GM12873 (cell line): ENCODE measurements around the gene CCDC124.

ENCODE experiments used
- CTCF ChIP-seq: IDR thresholded peaks from 2 replicates; pipeline ENCODE4 v1.5.1; 2012; ENCODE audit warnings: low read depth, mild to moderate bottlenecking, moderate library complexity, low read length, control low read depth; ENCODE audit not compliant: insufficient read depth; ENCODE audit errors: missing control alignments

CCDC124 gene

GRCh38 chr19:17948931-17949930, 16.4 kb downstream of the CCDC124 start:
- no peak for TF ChIP-seq CTCF

DNA sequence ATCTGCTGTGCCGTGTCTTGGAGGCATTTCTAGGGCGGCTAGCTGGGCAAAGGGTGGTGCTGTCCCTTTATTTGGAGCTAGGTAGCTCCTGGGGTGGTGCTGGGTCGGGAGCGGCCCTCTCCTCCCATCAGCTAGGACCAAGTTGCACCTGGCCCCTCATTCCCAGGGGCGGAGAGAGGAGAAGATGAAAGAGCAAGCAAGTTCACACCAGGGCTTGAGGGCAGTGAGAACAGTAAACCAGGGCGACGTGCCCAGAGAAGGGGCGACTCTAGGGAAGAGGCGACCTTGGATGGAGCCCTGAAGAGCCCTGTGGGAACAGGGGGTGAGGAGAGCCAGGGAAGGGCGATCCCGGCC, 17.1 kb downstream of the CCDC124 start:
- TF ChIP-seq CTCF = no peak

GRCh38 chr19:17950310-17951156, 17.7 kb downstream of the CCDC124 start:
- no peak for TF ChIP-seq CTCF

GRCh38 chr19:17951157-17951989, 18.6 kb downstream of the CCDC124 start:
- no peak for TF ChIP-seq CTCF

- no peak for TF ChIP-seq CTCF
Measured at GRCh38 chr19:17951990-17952976, 19.5 kb downstream of the CCDC124 start.

- no peak for TF ChIP-seq CTCF
Measured at GRCh38 chr19:17953316-17953801, 20.5 kb downstream of the CCDC124 start.
